GM12878 (cell line): ENCODE measurements around the gene AOPEP. TPM values are rescaled to one million over a fixed set of nuclear protein-coding genes. Genes with fewer than 3 reads are reported as not detected.

ENCODE experiments used
- ATAC-seq: fragments of 200-7000 bp; cut with Tn5 transposase; 3 replicates; pipeline ENCODE4 v1.9.1; 2020; ENCODE audit warnings: mild to moderate bottlenecking, moderate library complexity
- BruUV-seq: library from RNA; stranded (reverse); fragments of 400-500 nt; replicated peaks from 2 replicates; lab custom pipeline; 2021; lab: Mats Ljungman, UMichigan
- CTCF ChIA-PET: fragments of 300-600 bp; sonication (Branson Sonifier 250); formaldehyde crosslinking; extraction: SDS; loops from one replicate; lab custom pipeline; 2021; ENCODE audit warnings: inconsistent platforms; lab: Yijun Ruan, JAX
- POLR2A ChIA-PET: fragments of 350-600 bp; formaldehyde crosslinking; extraction: SDS; loops from one replicate; lab custom pipeline; 2021; ENCODE audit warnings: inconsistent platforms; lab: Charles Lee
- RAD21 ChIA-PET: fragments of 300-600 bp; sonication (Branson Sonifier 250); formaldehyde crosslinking; loops from one replicate; lab custom pipeline; 2023; ENCODE audit warnings: antibody characterized with exemption; ENCODE audit not compliant: unreplicated experiment; lab: Charles Lee
- SMC1A ChIA-PET: fragments of 300-600 bp; sonication (Branson Sonifier 250); formaldehyde crosslinking; loops from one replicate; lab custom pipeline; 2023; ENCODE audit not compliant: unreplicated experiment, uncharacterized antibody; lab: Charles Lee
- DNase-seq: peaks from one replicate; pipeline ENCODE4 v3.0.0-alpha.2; 2011; ENCODE audit warnings: low read depth, low spot score
- FAIRE-seq: peaks from 3 replicates; lab custom pipeline; 2011; peaks lifted over from hg19 to GRCh38; lab: Jason Lieb, UNC
- H2AFZ ChIP-seq: 2 replicates; pipeline ENCODE4 v1.6.0; 2011; ENCODE audit warnings: low read depth, low read length, control low read depth; ENCODE audit not compliant: control insufficient read depth
- H3K27ac ChIP-seq: 2 replicates; pipeline ENCODE4 v1.5.1; 2011; ENCODE audit warnings: control low read depth; ENCODE audit not compliant: control insufficient read depth, insufficient read depth
- H3K27me3 ChIP-seq, 2 experiments: replicated peaks in 1 of 2; 2 replicates each; pipeline versions ENCODE4 v1.6.0 to v1.6.1; 2011; ENCODE audit warnings: low read length in 1 of 2; ENCODE audit not compliant: control insufficient read depth in 2 of 2, insufficient read depth in 2 of 2
- H3K36me3 ChIP-seq, 2 experiments: 2 replicates each; pipeline ENCODE4 v1.5.1; 2011; ENCODE audit warnings: low read length in 1 of 2; ENCODE audit not compliant: control insufficient read depth in 2 of 2, insufficient read depth in 2 of 2
- H3K4me1 ChIP-seq: 2 replicates; pipeline ENCODE4 v1.6.1; 2011; ENCODE audit warnings: mild to moderate bottlenecking, low read length, moderate library complexity, mixed read lengths; ENCODE audit not compliant: control insufficient read depth, insufficient read depth
- H3K4me2 ChIP-seq: 2 replicates; pipeline ENCODE4 v1.6.0; 2011; ENCODE audit warnings: control low read depth; ENCODE audit not compliant: control insufficient read depth, insufficient read depth
- H3K4me3 ChIP-seq: fragments of 200-600 bp; sonication (generic); 2 replicates; pipeline ENCODE4 v1.5.1; 2016
- H3K79me2 ChIP-seq: 2 replicates; pipeline ENCODE4 v1.6.0; 2011; ENCODE audit warnings: low read length; ENCODE audit not compliant: control insufficient read depth, insufficient read depth
- H3K9ac ChIP-seq: 2 replicates; pipeline ENCODE4 v1.8.0; 2011; ENCODE audit warnings: low read length, control low read depth, mixed read lengths; ENCODE audit not compliant: control insufficient read depth, insufficient read depth
- H3K9me3 ChIP-seq: replicated peaks from 3 replicates; pipeline ENCODE4 v1.5.1; 2011; ENCODE audit warnings: mild to moderate bottlenecking, low read length; ENCODE audit not compliant: control insufficient read depth, insufficient read depth
- H4K20me1 ChIP-seq: 2 replicates; pipeline ENCODE4 v1.6.0; 2011; ENCODE audit not compliant: control insufficient read depth, insufficient read depth
- CTCF ChIP-seq, 3 experiments: IDR thresholded peaks in 2 of 3; conservative IDR thresholded peaks in 1 of 3; 2 replicates each; pipeline ENCODE4 v1.5.1; 2011; ENCODE audit warnings: low read depth in 3 of 3, low read length in 3 of 3, mild to moderate bottlenecking in 3 of 3, control low read depth in 2 of 3, moderate library complexity in 2 of 3, inconsistent platforms in 1 of 3, mixed read lengths in 1 of 3; ENCODE audit not compliant: control insufficient read depth in 2 of 3, insufficient read depth in 1 of 3; ENCODE audit errors: extremely low read depth in 1 of 3
- FOS ChIP-seq: IDR thresholded peaks from 3 replicates; pipeline ENCODE4 v1.6.1; 2011; ENCODE audit warnings: borderline replicate concordance; ENCODE audit not compliant: insufficient read length; ENCODE audit errors: extremely low read depth
- GATAD2B ChIP-seq: fragments of 450-650 bp; conservative IDR thresholded peaks from 2 replicates; pipeline ENCODE4 v1.6.1; 2017; ENCODE audit warnings: low read depth, mild to moderate bottlenecking, moderate library complexity
- IRF4 ChIP-seq: IDR thresholded peaks from 2 replicates; pipeline ENCODE4 v1.6.1; 2011; ENCODE audit warnings: low read depth, low read length
- PML ChIP-seq: IDR thresholded peaks from 2 replicates; pipeline ENCODE4 v1.6.1; 2012; ENCODE audit warnings: low read length, inconsistent platforms
- POLR2AphosphoS2 ChIP-seq: IDR thresholded peaks from 2 replicates; pipeline ENCODE4 v1.6.1; 2011; ENCODE audit warnings: low read depth, mild to moderate bottlenecking, low read length, improper control_type of control experiment, moderate library complexity
- RB1 ChIP-seq: fragments of 450-650 bp; formaldehyde crosslinking; IDR thresholded peaks from 2 replicates; pipeline ENCODE4 v1.6.1; 2017; ENCODE audit warnings: mild to moderate bottlenecking, borderline replicate concordance
- RBBP5 ChIP-seq: fragments of 200-600 bp; sonication (generic); conservative IDR thresholded peaks from 2 replicates; pipeline ENCODE4 v1.6.1; 2016
- RELA ChIP-seq: fragments of 450-650 bp; IDR thresholded peaks from 2 replicates; pipeline ENCODE4 v1.8.0; 2014; ENCODE audit warnings: borderline replicate concordance; ENCODE audit not compliant: partially characterized antibody
- SMC3 ChIP-seq: IDR thresholded peaks from 2 replicates; pipeline ENCODE4 v1.6.1; 2011; ENCODE audit warnings: low read length, improper control_type of control experiment, borderline replicate concordance
- SPI1 ChIP-seq: IDR thresholded peaks from 2 replicates; pipeline ENCODE4 v1.6.1; 2011; ENCODE audit warnings: low read depth, mild to moderate bottlenecking, low read length, moderate library complexity, borderline replicate concordance; ENCODE audit not compliant: insufficient read depth
- SREBF1 ChIP-seq: IDR thresholded peaks from 2 replicates; pipeline ENCODE4 v1.6.1; 2012; ENCODE audit warnings: mild to moderate bottlenecking, low read length
- TBL1XR1 ChIP-seq: IDR thresholded peaks from 2 replicates; pipeline ENCODE4 v1.6.1; 2012; ENCODE audit warnings: low read depth, low read length, improper control_type of control experiment
- ZNF24 ChIP-seq: fragments of 450-650 bp; IDR thresholded peaks from 2 replicates; pipeline ENCODE4 v1.6.1; 2017; ENCODE audit warnings: antibody characterized with exemption, mild to moderate bottlenecking
- WGBS: methylation state at CpG from one replicate; pipeline ENCODE4 v1.1.6; 2016; ENCODE audit warnings: low lambda C conversion rate; ENCODE audit not compliant: insufficient replicate concordance, insufficient coverage; ENCODE audit errors: missing lambda C conversion rate; 5-methylcytosine and 5-hydroxymethylcytosine counted together
- in situ Hi-C: fragments of 300-500 bp; cut with MboI; formaldehyde crosslinking; loops from 9 replicates; pipeline ENCODE4 v1.14.3; 2018; ENCODE audit warnings: mixed read lengths
- intact Hi-C: fragments of 100-400 bp; cut with micrococcal nuclease; formaldehyde crosslinking; loops from one replicate; pipeline ENCODE4 v1.14.2; 2022; ENCODE audit not compliant: unreplicated experiment
- polyA plus RNA-seq, 11 experiments: library from polyadenylated mRNA; depleted of rRNA in 4 of 11; unstranded in 6 of 11; stranded (reverse) in 5 of 11; fragments of >200 nt; fragmentation: Nextera tagmentation in 4 of 11; fragmentation: Illumina TruSeq in 1 of 11; extraction: Ambion mirVana in 4 of 11; extraction: Trizol in 1 of 11; gene quantifications; 1 replicate in 1 of 11; 2 replicates in 10 of 11; pipeline versions ENCODE4 v1.2.1 to v1.2.3, GENCODE V29; 2011 to 2016; ENCODE audit warnings: inconsistent platforms in 2 of 11, missing spikeins in 2 of 11, low read depth in 1 of 11
- total RNA-seq, 4 experiments: library from RNA; depleted of rRNA in 3 of 4; stranded (reverse); fragments of >200 nt in 3 of 4; fragmentation: Illumina TruSeq in 1 of 4; extraction: Trizol in 1 of 4; gene quantifications; 2 replicates each; pipeline versions ENCODE4 v1.2.1 to v1.2.3, GENCODE V29; 2013 to 2021
- TF ChIP-seq, protein P1 (sequence below): fragments of 450-650 bp; formaldehyde crosslinking; IDR thresholded peaks from 2 replicates; pipeline ENCODE4 v1.4.0; 2022; ENCODE audit warnings: mild to moderate bottlenecking, moderate library complexity
- TF ChIP-seq, protein P2 (sequence below): fragments of 450-650 bp; IDR thresholded peaks from 2 replicates; pipeline ENCODE4 v1.6.1; 2016; ENCODE audit warnings: mild to moderate bottlenecking, moderate library complexity, borderline replicate concordance

The AOPEP gene
- total and polyA plus RNA-seq, 10 of the 15 experiments (the other 5 are each of a cell fraction or from before 2014, with no cell fraction given): 2.3 to 16.9 (median 10.1) TPM

- FAIRE-seq (no peak), ATAC-seq (no peak), DNase-seq (no peak)
- ChIA-PET SMC1A (interaction anchor here (1.5 to 3.7 kb wide), 5 partner anchors 18 to 155 kb away, joined by 4 to 16 read pairs (median 4); no protein-coding TSS in a partner anchor), POLR2A (no interaction called here), RAD21 (interaction anchor here (1.2 kb wide), 1 partner anchor 42 kb away, joined by 3 read pairs; no protein-coding TSS in a partner anchor), CTCF (interaction anchor here (1.0 kb wide), 1 partner anchor 10 kb away, joined by 3 read pairs; no protein-coding TSS in a partner anchor)
- WGBS: 89% methylated on average over 2 of the region's 2 CpGs
- Histone ChIP-seq H3K36me3 (no peaks in the 10 kb centered on the region), H3K4me2 (no peak overlapping the region), H4K20me1 (no peaks in the 10 kb centered on the region), H3K9me3 (no peaks in the 10 kb centered on the region), H2AFZ (no peak overlapping the region), H3K79me2 (no peaks in the 10 kb centered on the region), H3K9ac (no peak overlapping the region), H3K27ac (no peak overlapping the region), H3K27me3 (no peaks in the 10 kb centered on the region), H3K4me1 (peaks cover 13% of the 10 kb centered on the region), H3K4me3 (no peak overlapping the region)
- no TSS peak for BruUV-seq
- in situ Hi-C loops: no loop called here
- intact Hi-C loops: no loop called here
- TF ChIP-seq ZNF24: no peak
- TF ChIP-seq, protein P1, sequence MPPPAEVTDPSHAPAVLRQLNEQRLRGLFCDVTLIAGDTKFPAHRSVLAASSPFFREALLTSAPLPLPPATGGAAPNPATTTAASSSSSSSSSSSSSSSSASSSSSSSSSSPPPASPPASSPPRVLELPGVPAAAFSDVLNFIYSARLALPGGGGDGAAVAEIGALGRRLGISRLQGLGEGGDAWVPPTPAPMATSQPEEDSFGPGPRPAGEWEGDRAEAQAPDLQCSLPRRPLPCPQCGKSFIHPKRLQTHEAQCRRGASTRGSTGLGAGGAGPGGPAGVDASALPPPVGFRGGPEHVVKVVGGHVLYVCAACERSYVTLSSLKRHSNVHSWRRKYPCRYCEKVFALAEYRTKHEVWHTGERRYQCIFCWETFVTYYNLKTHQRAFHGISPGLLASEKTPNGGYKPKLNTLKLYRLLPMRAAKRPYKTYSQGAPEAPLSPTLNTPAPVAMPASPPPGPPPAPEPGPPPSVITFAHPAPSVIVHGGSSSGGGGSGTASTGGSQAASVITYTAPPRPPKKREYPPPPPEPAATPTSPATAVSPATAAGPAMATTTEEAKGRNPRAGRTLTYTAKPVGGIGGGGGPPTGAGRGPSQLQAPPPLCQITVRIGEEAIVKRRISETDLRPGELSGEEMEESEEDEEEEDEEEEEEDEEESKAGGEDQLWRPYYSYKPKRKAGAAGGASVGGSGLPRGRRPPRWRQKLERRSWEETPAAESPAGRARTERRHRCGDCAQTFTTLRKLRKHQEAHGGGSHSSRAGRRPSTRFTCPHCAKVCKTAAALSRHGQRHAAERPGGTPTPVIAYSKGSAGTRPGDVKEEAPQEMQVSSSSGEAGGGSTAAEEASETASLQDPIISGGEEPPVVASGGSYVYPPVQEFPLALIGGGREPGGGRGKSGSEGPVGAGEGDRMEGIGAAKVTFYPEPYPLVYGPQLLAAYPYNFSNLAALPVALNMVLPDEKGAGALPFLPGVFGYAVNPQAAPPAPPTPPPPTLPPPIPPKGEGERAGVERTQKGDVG (CRISPR knock-in tag): no peak
- no peak for TF ChIP-seq TBL1XR1
- no peak for TF ChIP-seq SREBF1
- no peak for TF ChIP-seq RB1
- TF ChIP-seq SMC3: no peak
- TF ChIP-seq, protein P2, sequence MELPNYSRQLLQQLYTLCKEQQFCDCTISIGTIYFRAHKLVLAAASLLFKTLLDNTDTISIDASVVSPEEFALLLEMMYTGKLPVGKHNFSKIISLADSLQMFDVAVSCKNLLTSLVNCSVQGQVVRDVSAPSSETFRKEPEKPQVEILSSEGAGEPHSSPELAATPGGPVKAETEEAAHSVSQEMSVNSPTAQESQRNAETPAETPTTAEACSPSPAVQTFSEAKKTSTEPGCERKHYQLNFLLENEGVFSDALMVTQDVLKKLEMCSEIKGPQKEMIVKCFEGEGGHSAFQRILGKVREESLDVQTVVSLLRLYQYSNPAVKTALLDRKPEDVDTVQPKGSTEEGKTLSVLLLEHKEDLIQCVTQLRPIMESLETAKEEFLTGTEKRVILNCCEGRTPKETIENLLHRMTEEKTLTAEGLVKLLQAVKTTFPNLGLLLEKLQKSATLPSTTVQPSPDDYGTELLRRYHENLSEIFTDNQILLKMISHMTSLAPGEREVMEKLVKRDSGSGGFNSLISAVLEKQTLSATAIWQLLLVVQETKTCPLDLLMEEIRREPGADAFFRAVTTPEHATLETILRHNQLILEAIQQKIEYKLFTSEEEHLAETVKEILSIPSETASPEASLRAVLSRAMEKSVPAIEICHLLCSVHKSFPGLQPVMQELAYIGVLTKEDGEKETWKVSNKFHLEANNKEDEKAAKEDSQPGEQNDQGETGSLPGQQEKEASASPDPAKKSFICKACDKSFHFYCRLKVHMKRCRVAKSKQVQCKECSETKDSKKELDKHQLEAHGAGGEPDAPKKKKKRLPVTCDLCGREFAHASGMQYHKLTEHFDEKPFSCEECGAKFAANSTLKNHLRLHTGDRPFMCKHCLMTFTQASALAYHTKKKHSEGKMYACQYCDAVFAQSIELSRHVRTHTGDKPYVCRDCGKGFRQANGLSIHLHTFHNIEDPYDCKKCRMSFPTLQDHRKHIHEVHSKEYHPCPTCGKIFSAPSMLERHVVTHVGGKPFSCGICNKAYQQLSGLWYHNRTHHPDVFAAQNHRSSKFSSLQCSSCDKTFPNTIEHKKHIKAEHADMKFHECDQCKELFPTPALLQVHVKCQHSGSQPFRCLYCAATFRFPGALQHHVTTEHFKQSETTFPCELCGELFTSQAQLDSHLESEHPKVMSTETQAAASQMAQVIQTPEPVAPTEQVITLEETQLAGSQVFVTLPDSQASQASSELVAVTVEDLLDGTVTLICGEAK: no peak
- no peak for TF ChIP-seq RBBP5
- no peak for TF ChIP-seq GATAD2B
- no peak for TF ChIP-seq CTCF (IDR thresholded peaks at IDR 0.05 in 2 of 3, conservative IDR thresholded peaks at IDR 0.05 in 1 of 3; ENCODE audit: control insufficient read depth in 2 of 3, extremely low read depth in 1 of 3, insufficient read depth in 1 of 3, low read depth in 3 of 3, low read length in 3 of 3)
- TF ChIP-seq IRF4: no peak
- no peak for TF ChIP-seq RELA
- TF ChIP-seq FOS: no peak
- no peak for TF ChIP-seq PML
- no peak for TF ChIP-seq POLR2AphosphoS2
- no peak for TF ChIP-seq SPI1
These were observed 97.9 kb downstream of the AOPEP start for GRCh38 chr9:94824411-94824810.
